Activated B cell treated with CpG ODN at 0.5 μM for 24 hours (primary cell): ENCODE measurements around the gene ADAMTSL3. TPM values are rescaled to one million over a fixed set of nuclear protein-coding genes. Genes with fewer than 3 reads are reported as not detected.
"Not testable (repeated sequence)": the region's sequence is repeated elsewhere in the genome, so short reads cannot be mapped to it uniquely, and the experiment has no call there.

ENCODE experiments used
- ATAC-seq: fragments of 200-7000 bp; cut with Tn5 transposase; one replicate; pipeline ENCODE4 v1.10.0; 2021; ENCODE audit warnings: low read depth, mild to moderate bottlenecking, moderate library complexity
- CTCF ChIA-PET: fragments of 350-600 bp; sonication (Branson Sonifier 250); formaldehyde crosslinking; loops from one replicate; lab custom pipeline; 2021; ENCODE audit warnings: antibody characterized with exemption; lab: Charles Lee
- POLR2A ChIA-PET: fragments of 350-600 bp; sonication (Branson Sonifier 250); formaldehyde crosslinking; loops from one replicate; lab custom pipeline; 2021; ENCODE audit warnings: antibody characterized with exemption; lab: Charles Lee
- DNase-seq: peaks from one replicate; pipeline ENCODE4 v3.0.0; 2022
- H3K27ac Mint-ChIP-seq: one replicate; pipeline ENCODE4 v1.8.0; 2020; ENCODE audit warnings: mixed read lengths
- H3K27me3 Mint-ChIP-seq: one replicate; pipeline ENCODE4 v1.8.0; 2021; ENCODE audit warnings: mixed read lengths
- H3K36me3 Mint-ChIP-seq: one replicate; pipeline ENCODE4 v1.8.0; 2021; ENCODE audit warnings: low read depth, mixed read lengths
- H3K4me1 Mint-ChIP-seq: one replicate; pipeline ENCODE4 v1.8.0; 2021; ENCODE audit warnings: mixed read lengths
- H3K4me3 Mint-ChIP-seq: one replicate; pipeline ENCODE4 v1.8.0; 2020; ENCODE audit warnings: mild to moderate bottlenecking, mixed read lengths
- H3K9me3 Mint-ChIP-seq: one replicate; pipeline ENCODE4 v1.8.0; 2020; ENCODE audit warnings: mixed read lengths
- CTCF ChIP-seq: fragments of 200-600 bp; IDR thresholded peaks from one replicate; pipeline ENCODE4 v1.8.0; 2022; ENCODE audit warnings: antibody characterized with exemption, mild to moderate bottlenecking
- intact Hi-C: fragments of 100-400 bp; cut with micrococcal nuclease; formaldehyde crosslinking; loops from one replicate; pipeline ENCODE4 v1.15.1; 2024
- total RNA-seq: library from RNA; stranded (reverse); gene quantifications from 2 replicates; pipeline ENCODE4 v1.2.3, GENCODE V29; 2022

The ADAMTSL3 gene
- total RNA-seq, 1 donor from 2014 or later: not detected

DNA sequence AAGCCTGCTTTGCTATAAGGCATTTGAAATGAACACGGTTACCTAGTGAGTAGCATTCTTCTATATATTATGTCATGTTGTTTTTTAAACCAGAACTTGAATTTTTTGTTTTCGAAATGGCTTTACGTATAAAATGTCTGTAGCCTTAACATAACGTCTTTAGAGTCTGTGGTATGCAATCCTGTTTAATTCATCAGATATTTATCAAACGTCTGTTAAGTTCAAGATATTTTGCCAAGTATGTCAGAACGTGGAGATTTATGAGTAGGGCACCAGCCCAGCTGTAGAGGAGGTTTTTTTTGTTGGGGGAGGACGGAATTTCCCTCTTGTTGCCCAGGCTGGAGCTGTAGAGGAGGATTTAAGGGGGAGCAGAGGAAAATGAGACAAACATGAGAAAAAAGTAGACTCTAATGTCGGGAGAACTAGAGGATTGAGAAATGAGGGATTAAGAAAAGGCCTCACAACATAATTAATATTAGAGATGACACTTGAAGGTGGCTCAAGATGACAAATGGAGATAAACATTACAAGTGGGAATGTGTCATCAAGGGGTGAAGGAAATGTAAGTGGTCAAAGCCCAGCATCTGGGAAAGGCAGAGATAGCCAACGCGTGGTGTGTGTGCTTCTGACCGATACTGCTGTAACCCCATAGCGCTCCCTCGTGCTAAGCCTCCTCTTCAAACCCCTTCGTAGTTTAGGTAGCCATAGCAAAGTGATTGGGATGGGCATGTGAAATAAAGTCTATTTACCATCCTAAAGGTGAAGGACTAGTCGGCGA lies 427.7 kb downstream of the ADAMTSL3 start:
- Mint-ChIP-seq H3K4me1 (peaks cover 13% of the 10 kb centered on the region), H3K27ac (no peak overlapping the region), H3K36me3 (no peaks in the 10 kb centered on the region), H3K27me3 (peaks cover 47% of the 10 kb centered on the region), H3K4me3 (no peak overlapping the region), H3K9me3 (peaks cover 8% of the 10 kb centered on the region)
- POLR2A ChIA-PET: no interaction called here
- intact Hi-C loops: no loop called here
- TF ChIP-seq CTCF: no peak
- DNase-seq (no peak), ATAC-seq (no peak)
- CTCF ChIA-PET: no interaction called here

DNA sequence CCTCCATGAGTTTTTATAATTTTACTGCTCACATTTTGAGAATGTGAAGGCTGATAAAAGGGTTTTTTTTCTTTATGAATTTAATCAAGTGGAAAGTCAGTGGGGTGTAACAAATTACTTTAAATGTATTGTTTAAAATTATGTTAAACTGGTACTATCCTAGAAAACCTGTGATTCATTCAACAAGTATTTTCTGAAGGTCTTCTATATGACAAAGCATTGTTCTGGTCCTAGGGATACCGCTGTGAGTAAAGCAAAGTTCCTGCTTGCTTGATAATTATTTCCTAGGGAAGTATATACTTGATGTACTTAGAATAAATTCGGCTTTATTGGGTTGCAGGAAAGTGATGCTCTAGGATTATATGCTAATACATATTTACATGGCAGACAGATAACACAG lies 428.8 kb downstream of the ADAMTSL3 start:
- Mint-ChIP-seq H3K36me3 (no peaks in the 10 kb centered on the region), H3K4me1 (peaks cover 13% of the 10 kb centered on the region), H3K27me3 (peaks cover 37% of the 10 kb centered on the region), H3K4me3 (no peak overlapping the region), H3K27ac (no peak overlapping the region), H3K9me3 (peaks cover 3% of the 10 kb centered on the region)
- CTCF ChIA-PET: no interaction called here
- ATAC-seq (no peak), DNase-seq (no peak)
- no peak for TF ChIP-seq CTCF
- intact Hi-C loops: no loop called here
- POLR2A ChIA-PET: no interaction called here

GRCh38 chr15:84086071-84086470 lies 432.1 kb downstream of the ADAMTSL3 start:
- H3K27me3 Mint-ChIP-seq: peaks cover 20% of the 10 kb centered on the region
- CTCF ChIA-PET, DNase-seq, H3K4me1 Mint-ChIP-seq, H3K27ac Mint-ChIP-seq, POLR2A ChIA-PET, H3K9me3 Mint-ChIP-seq, H3K36me3 Mint-ChIP-seq, intact Hi-C loops, ATAC-seq, H3K4me3 Mint-ChIP-seq: not testable (repeated sequence)

Other genes starting within 250 kb of the ADAMTSL3 start
- not detected in 2 replicates for gene SH3GL3, start 206.8 kb upstream of the ADAMTSL3 start, total RNA-seq